Activated naive CD8-positive, alpha-beta T cell (primary cell): ENCODE data around the gene FSTL4.

Experiments used
- H3K27ac Mint-ChIP-seq: one replicate; pipeline ENCODE4 v1.8.0; 2021; ENCODE audit warnings: mixed read lengths
- H3K27me3 Mint-ChIP-seq: one replicate; pipeline ENCODE4 v1.8.0; 2021; ENCODE audit warnings: mixed read lengths
- H3K36me3 Mint-ChIP-seq: one replicate; pipeline ENCODE4 v1.8.0; 2021; ENCODE audit warnings: mixed read lengths
- H3K4me1 Mint-ChIP-seq: one replicate; pipeline ENCODE4 v1.8.0; 2021; ENCODE audit warnings: low read depth, mixed read lengths
- H3K4me3 Mint-ChIP-seq: one replicate; pipeline ENCODE4 v1.8.0; 2021; ENCODE audit warnings: mild to moderate bottlenecking, mixed read lengths
- H3K9me3 Mint-ChIP-seq: one replicate; pipeline ENCODE4 v1.8.0; 2021; ENCODE audit warnings: low read depth, mixed read lengths

Gene FSTL4

DNA sequence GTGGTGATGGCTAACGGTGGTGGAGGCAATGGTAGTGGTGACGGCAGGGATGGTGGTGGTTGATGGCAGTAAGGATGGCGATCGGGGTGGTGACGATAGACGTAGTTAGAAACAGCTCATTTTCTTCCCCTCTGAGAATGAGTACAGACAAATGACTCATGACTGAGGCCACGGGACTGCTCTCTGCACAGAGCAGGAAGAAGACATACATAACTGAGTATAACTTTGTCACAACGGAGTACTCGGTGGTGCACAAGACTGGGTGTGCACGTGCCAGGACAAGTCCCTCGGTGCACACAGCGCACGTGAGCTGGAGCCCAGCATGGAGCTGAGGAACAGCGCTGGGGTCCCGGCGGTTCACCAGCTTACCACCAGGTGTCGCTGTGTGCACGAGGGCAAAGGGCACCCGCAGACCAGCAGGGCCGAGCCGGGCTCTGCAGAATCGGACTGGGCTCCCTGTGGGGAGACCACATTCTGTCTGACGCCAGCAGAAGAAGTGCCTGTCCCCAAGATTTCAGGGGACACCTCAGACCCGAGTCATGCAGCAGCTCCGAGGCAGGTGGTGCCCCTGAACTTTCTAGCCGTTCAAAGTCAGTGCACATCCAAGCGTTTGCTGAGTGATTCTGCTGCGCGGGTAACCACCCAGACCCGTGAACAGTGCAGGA is 188.6 kb downstream of the FSTL4 start:
- peaks cover 6% of the 10 kb centered on the region for H3K4me1 Mint-ChIP-seq
- H3K27ac Mint-ChIP-seq: no peak overlapping the region
- H3K9me3 Mint-ChIP-seq: no peaks in the 10 kb centered on the region
- no peak overlapping the region for H3K4me3 Mint-ChIP-seq
- H3K36me3 Mint-ChIP-seq: no peaks in the 10 kb centered on the region
- peaks cover 2% of the 10 kb centered on the region for H3K27me3 Mint-ChIP-seq

DNA sequence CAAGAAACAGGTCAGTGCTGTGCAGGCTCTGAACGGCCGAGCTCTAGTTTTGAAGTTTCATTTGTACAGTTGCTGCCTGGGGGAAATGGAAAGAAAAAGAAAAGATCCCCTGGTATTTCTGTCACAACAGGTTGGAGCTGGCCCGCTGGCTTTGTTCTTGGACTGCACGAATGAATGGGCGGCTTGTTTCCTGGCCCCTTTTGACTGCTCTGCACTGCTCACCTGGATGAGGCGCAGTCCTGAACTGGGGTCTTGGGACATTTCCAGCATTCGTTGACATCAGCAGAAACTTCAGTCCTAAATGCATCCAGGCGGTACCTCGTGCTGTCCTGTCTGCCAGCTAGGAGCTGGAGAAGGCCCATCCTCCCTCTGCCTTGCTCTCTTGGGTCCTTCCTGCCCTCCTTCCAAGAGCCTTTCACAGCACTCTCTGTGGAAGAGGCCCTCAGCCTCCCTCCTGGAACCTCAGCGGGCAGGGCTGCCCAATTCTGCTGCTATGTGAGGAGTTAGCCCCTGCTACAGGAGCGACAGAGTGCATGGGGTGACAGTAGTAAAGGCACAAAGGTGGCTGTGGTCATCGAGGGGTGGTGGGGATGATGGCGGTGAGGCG is 189.2 kb downstream of the FSTL4 start:
- H3K4me3 Mint-ChIP-seq: no peak overlapping the region
- peaks cover 6% of the 10 kb centered on the region for H3K4me1 Mint-ChIP-seq
- no peaks in the 10 kb centered on the region for H3K36me3 Mint-ChIP-seq
- no peaks in the 10 kb centered on the region for H3K9me3 Mint-ChIP-seq
- peaks cover 2% of the 10 kb centered on the region for H3K27me3 Mint-ChIP-seq
- H3K27ac Mint-ChIP-seq: no peak overlapping the region

DNA sequence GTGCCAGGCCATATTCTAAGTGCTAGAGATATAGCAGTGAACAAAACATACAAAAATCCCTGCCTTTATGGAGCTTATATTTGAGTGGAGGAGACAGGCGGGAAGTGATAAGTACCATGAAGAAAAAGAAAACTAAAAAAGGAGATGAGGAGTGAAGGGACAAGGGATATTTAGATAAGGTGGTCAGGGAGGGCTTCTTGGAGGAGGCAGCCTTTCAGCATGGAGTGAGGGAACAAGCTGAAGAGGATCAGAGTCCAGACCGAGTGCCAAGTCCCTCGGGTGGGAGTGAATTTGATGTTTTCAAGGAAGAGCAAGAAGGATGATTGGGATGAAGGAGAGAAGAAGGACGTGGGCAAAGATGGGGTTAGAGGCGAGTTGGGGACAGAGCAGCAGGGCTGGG is 190.5 kb downstream of the FSTL4 start:
- H3K9me3 Mint-ChIP-seq: no peaks in the 10 kb centered on the region
- no peaks in the 10 kb centered on the region for H3K36me3 Mint-ChIP-seq
- H3K4me3 Mint-ChIP-seq: no peak overlapping the region
- peaks cover 2% of the 10 kb centered on the region for H3K27me3 Mint-ChIP-seq
- H3K4me1 Mint-ChIP-seq: peaks cover 6% of the 10 kb centered on the region
- no peak overlapping the region for H3K27ac Mint-ChIP-seq

DNA sequence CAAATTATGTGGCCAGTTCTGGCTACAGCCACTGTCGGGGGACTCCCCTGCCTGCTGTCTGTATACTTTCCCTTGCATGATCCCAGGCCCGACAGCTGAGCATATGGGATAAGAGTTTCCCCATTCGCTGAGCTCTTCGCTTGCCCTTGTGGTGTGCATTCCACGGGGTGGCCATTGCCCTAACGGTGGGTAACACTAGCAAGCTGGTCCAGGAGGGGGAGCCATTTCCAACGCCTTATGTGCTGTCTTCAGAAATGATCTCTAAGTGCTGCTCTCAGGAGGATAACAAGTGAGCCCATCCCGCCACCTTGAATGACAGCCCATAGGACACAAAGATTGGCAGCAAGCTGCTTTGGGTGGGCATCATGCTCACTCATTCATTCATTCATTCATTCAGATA is 190.9 kb downstream of the FSTL4 start:
- Mint-ChIP-seq H3K27ac (no peak overlapping the region), H3K4me3 (no peak overlapping the region), H3K9me3 (no peaks in the 10 kb centered on the region), H3K27me3 (peaks cover 2% of the 10 kb centered on the region), H3K36me3 (no peaks in the 10 kb centered on the region), H3K4me1 (peaks cover 6% of the 10 kb centered on the region)

DNA sequence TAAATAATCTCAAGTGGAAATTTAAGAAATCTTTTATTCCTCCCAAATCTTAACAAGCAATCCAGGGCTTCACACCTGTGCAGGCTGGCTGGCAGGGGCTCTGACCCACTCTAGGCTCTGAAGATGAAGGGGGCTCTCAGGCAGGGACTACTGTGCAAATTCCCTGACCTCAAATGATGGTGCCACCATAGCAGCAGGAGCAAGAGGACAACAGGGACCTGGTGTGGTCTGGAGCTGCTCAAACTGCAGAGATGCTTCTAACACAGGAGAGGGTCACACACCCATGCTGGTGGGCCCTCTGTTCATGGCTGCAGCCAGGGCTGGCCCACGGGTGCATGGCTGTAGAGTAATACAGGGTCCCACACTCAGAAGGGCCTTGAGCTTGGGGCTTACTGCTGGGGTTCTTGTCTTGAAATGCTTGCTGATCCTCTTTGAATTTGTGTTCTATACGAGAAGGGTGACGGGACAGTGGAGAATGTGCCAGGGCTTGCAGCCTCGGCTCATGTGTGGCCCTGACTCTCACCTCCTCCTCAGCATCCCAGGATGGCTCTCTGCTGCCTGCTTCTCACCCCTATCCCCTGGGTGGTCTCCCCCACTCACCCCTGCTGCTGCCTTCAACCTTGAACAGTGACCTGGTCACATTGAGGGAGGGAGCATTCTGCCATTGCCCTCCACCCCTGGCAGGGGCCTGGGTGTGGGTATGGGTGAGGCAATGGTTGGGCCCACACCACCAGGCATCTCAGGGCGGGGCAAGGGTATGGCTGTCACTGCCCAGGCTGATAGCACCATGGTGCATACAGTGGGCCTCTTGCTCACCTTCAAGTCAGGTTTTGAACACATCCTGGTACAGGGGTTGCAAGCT is 191.7 kb downstream of the FSTL4 start:
- Mint-ChIP-seq H3K4me3 (no peak overlapping the region), H3K27ac (no peak overlapping the region), H3K36me3 (no peaks in the 10 kb centered on the region), H3K9me3 (no peaks in the 10 kb centered on the region), H3K27me3 (peaks cover 2% of the 10 kb centered on the region), H3K4me1 (peaks cover 6% of the 10 kb centered on the region)

DNA sequence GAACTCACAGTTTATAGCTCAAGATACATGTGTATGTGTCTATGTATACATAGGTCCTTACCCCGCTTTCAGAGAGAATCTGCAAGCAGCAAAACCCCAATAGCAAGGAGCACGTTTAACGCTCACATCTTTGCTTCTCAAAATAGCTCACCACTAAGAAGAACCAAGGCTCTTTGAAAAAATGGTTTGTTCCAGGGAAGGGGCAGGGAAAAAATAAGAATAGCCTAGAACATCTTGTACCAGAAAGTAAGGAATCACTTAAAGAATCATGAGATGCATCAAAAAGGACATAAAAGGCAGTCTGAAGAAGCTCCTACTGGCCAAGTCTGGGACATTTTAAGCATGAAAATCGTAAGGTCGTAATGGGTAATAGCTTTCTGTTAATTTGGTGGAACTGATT is 196.4 kb downstream of the FSTL4 start:
- no peak overlapping the region for H3K4me3 Mint-ChIP-seq

DNA sequence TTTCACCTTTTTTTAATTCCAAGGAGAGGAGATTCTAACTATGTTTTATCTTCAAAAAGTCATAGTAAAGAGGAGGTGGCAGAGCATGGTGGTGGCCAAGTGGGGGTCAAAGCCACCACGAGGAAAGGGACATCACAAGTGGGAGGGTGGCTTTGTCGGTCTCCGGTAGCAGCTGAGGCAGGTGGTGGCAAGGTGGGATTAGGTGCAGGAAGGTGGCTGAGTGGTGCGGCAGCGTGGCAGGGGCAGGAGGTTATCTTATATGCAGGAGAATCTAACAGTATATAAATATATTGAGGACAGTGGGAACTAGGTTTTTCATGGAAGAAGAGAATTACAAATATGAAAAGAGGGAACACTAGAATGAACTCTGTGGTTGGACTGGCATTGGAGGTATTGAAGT is 196.8 kb downstream of the FSTL4 start:
- no peak overlapping the region for H3K4me3 Mint-ChIP-seq
- no peaks in the 10 kb centered on the region for H3K4me1 Mint-ChIP-seq
- H3K36me3 Mint-ChIP-seq: no peaks in the 10 kb centered on the region
- H3K9me3 Mint-ChIP-seq: no peaks in the 10 kb centered on the region
- H3K27ac Mint-ChIP-seq: no peak overlapping the region
- H3K27me3 Mint-ChIP-seq: peaks cover 11% of the 10 kb centered on the region

More for the DNA sequence above, 196.4 kb downstream of the FSTL4 start:
- no peaks in the 10 kb centered on the region for H3K4me1 Mint-ChIP-seq
- no peak overlapping the region for H3K27ac Mint-ChIP-seq
- H3K36me3 Mint-ChIP-seq: no peaks in the 10 kb centered on the region
- H3K9me3 Mint-ChIP-seq: no peaks in the 10 kb centered on the region
- H3K27me3 Mint-ChIP-seq: peaks cover 11% of the 10 kb centered on the region

DNA sequence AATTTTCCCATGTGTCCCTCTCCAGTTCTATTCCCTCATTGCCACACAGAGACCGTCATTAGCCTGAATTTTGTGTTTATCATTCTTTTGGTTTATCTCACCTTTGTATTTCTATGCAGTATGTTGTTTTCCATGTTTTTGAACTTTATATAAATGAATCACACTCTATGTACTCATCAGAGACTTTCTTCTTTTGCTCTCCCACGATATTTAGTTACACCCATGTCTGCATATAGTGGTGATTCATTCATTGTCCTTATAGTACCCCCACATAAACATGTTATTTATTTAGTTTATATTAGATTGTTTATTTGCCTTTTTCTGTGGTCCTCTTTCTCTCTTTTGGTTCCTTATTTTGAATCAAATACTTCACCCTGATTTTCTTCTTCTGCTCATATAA is 199.7 kb downstream of the FSTL4 start:
- no peaks in the 10 kb centered on the region for H3K4me1 Mint-ChIP-seq
- H3K27me3 Mint-ChIP-seq: peaks cover 11% of the 10 kb centered on the region
- H3K36me3 Mint-ChIP-seq: no peaks in the 10 kb centered on the region
- no peak overlapping the region for H3K27ac Mint-ChIP-seq
- no peak overlapping the region for H3K4me3 Mint-ChIP-seq
- H3K9me3 Mint-ChIP-seq: no peaks in the 10 kb centered on the region

DNA sequence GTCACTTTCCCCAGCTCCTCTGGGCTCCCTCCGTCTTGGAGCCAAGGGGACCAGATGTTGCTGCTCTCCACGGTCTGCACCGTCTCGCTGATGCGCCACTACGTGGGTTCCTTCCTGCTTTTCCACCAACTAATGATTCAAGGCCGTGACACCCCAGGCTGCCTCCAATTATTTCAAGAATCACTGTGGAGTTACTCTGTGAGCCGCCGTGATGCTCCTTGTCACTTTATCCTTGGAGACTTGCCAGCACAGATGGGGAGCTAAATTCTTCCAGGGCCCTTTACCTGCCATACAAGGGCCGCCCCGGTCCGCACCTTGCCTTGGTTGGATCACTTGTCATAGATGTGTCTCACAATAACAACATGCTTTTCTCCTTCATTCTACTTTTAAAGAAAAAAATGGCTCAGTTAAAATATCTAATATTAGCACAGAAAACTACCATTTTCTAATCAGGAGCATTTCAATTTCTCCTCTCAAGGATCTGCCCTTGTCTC is 202.0 kb downstream of the FSTL4 start:
- Mint-ChIP-seq H3K27ac (no peak overlapping the region), H3K9me3 (no peaks in the 10 kb centered on the region), H3K4me3 (no peak overlapping the region), H3K27me3 (peaks cover 7% of the 10 kb centered on the region), H3K4me1 (no peaks in the 10 kb centered on the region), H3K36me3 (no peaks in the 10 kb centered on the region)

DNA sequence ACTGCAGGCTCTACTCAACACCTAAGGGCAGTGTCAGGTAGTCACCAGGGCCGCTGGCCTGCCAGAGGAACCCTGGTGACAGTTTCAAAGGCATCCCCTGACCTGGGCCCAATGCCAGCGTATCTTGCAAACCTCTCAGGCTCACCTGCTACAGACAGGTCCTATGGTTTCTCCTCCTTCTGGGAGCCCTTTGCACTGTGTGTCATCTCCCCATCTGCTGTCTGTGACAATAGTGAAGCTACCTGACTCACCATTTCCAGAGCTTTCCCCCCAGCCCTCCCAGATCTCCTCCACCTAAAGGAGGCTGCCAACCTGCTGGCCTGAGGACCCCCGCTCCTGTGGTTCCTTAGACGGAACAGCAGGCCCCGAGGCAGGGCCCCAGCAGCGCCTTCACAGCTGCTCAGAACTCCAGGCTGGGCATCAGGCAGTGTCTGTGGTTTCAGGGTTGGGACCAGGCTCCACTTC is 203.1 kb downstream of the FSTL4 start:
- Mint-ChIP-seq H3K4me1 (no peaks in the 10 kb centered on the region), H3K36me3 (no peaks in the 10 kb centered on the region), H3K27me3 (peaks cover 6% of the 10 kb centered on the region), H3K9me3 (no peaks in the 10 kb centered on the region), H3K4me3 (no peak overlapping the region), H3K27ac (no peak overlapping the region)

DNA sequence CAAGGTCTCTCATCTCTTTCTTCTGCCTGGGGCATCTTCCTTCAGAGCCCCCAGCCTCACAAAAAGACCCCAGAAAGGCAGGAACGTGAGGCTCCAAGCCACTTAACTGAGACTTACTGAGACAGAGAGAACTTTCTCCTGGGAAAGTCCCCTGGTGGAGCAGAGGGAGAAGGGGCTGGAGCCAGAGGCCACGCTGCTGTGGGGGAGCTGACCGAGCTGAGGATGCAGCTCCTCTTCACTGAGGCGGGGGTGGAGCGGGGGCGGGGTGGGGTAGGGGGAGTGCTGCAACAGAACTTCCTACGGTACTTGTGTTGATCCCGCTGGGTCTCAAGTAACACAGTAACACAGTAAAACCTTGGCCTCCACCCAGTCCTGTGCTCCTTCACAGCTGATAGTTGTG is 204.0 kb downstream of the FSTL4 start:
- Mint-ChIP-seq H3K4me1 (no peaks in the 10 kb centered on the region), H3K36me3 (no peaks in the 10 kb centered on the region), H3K4me3 (no peak overlapping the region), H3K27me3 (peaks cover 2% of the 10 kb centered on the region), H3K9me3 (no peaks in the 10 kb centered on the region), H3K27ac (no peak overlapping the region)

DNA sequence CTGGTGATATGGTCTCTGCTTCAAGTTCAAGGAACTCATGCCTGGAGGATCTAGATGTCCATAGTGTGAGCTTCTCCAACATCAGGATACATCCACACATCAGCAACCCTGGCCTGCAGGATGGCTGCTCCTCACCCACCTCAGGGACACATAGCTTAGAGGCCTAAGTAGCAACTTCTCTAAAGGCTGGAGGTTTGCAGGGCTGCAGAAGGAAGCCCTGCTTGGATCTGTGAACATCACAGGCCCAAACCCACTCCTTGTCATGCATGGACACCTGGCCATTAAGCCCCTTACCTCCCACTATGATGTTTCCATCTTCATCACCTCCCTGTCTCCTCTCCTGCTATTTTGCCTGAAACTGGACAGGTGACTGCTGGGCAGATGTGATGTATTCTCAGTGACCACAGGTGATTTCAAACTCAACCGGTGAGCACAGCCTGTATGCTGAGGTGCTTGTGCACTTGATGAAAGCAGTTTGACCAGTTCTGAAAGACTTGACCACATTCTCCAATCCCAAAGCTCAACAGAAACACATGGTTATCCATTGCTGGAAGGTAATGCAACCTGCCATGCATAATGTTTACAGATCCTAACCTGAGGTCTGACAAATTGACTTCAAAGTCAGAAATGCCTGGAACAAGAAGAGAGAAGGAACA is 205.2 kb downstream of the FSTL4 start:
- H3K9me3 Mint-ChIP-seq: no peaks in the 10 kb centered on the region
- no peak overlapping the region for H3K27ac Mint-ChIP-seq
- H3K27me3 Mint-ChIP-seq: peaks cover 2% of the 10 kb centered on the region
- H3K36me3 Mint-ChIP-seq: no peaks in the 10 kb centered on the region
- no peaks in the 10 kb centered on the region for H3K4me1 Mint-ChIP-seq
- H3K4me3 Mint-ChIP-seq: no peak overlapping the region

DNA sequence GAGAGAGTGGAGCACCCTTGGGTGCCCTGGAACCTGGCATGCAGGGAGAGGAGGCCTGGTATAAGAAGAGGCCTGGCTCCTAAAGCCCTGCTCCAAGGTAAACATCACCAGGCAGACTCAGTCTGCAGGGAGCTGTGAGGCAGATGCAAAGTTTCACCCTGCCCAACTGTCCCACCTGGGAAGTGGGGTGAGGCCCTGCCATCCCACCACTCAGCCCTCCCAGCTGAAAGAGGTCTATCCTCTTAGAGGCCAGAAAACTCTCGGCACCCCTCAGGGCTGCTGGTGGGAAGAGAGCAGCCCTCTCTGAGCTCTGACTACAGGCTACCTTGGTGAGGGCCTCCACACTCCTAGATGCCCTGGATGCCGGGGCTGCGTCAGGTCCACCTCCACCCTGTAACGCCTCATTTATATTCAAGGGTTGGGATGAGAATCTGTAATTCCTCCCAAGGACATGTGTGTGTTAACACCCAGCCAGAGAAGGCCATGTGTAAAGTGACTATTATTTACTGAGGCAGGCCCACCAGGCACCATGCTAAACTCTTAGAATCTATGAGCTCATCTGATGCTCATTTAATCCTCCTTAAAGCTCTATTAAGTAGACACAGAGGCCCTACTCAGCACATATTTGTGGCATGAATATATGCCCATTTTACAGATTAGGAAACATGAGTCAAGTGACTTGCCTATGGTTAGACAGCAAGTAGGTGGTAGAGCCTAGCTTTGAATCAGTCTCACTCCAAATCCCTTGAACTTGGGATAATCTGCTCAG is 205.9 kb downstream of the FSTL4 start:
- Mint-ChIP-seq H3K36me3 (no peaks in the 10 kb centered on the region), H3K27me3 (peaks cover 4% of the 10 kb centered on the region), H3K4me1 (no peaks in the 10 kb centered on the region), H3K4me3 (no peak overlapping the region), H3K9me3 (no peaks in the 10 kb centered on the region), H3K27ac (no peak overlapping the region)

DNA sequence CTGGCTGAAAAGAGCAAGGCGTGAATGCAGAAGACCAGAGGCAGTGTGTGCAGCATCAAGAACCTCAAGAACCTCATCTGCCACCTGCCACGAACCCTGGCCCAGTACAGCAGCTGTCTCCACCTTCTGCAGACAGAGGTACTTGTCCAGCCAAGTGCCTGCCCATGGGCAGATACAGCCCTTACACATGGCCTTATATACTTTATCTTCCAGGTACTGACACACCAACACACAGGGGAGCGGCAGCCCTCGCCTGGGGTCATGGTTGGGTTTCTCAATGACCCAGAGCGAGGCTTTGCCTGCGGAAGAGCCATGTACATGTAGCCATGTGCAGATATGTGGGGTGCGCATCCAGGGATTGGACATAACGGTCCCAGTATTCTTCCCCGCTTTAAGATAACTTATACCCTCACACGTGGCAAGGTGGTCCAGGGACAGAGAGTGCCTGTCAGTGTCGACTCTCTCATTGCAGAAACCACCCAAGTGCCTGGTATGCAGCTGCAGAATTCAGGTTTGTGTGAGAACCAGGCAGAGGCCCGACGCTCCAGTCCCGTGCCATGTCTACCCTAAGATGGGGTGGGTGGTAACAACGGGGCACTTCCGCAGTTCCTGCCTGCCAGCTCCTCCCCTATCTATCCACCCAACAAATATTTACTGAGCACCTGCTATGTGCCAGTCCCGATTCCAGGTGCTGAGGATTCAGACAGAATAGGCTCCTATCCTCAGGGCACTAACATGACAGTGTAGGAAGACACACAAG is 206.9 kb downstream of the FSTL4 start:
- Mint-ChIP-seq H3K4me1 (no peaks in the 10 kb centered on the region), H3K27ac (no peak overlapping the region)

More for the DNA sequence above, 206.9 kb downstream of the FSTL4 start:
- H3K4me3 Mint-ChIP-seq: no peak overlapping the region
- H3K9me3 Mint-ChIP-seq: no peaks in the 10 kb centered on the region
- no peaks in the 10 kb centered on the region for H3K36me3 Mint-ChIP-seq
- H3K27me3 Mint-ChIP-seq: peaks cover 3% of the 10 kb centered on the region
